Stimulated activated CD8-positive, alpha-beta memory T cell treated with anti-CD3 and anti-CD28 coated beads, Interleukin-4, amount 100 ng/mL, for 4 hours (primary cell): ENCODE data around the gene PCNX2.
"Not testable (repeated sequence)": the region's sequence is repeated elsewhere in the genome, so short reads cannot be mapped to it uniquely, and the experiment has no call there.

Source experiments
- DNase-seq, 2 donors: peaks; one replicate each; pipeline ENCODE4 v3.0.0-alpha.2; 2020; ENCODE audit warnings: low read depth in 2 of 2, low spot score in 1 of 2

The PCNX2 gene

GRCh38 chr1:233233508-233234040 lies 62.0 kb downstream of the PCNX2 start:
- no peak for DNase-seq

GRCh38 chr1:233230011-233230410 lies 65.5 kb downstream of the PCNX2 start:
- no peak for DNase-seq

- DNase-seq: no peak
Measured at GRCh38 chr1:233229288-233229687, 66.2 kb downstream of the PCNX2 start.

GRCh38 chr1:233227930-233228465 lies 67.5 kb downstream of the PCNX2 start:
- no peak for DNase-seq

GRCh38 chr1:233224311-233224710 lies 71.2 kb downstream of the PCNX2 start:
- no peak for DNase-seq

GRCh38 chr1:233217832-233218231 lies 77.7 kb downstream of the PCNX2 start:
- no peak for DNase-seq

- no peak for DNase-seq
Measured at GRCh38 chr1:233216009-233216408, 79.5 kb downstream of the PCNX2 start.

GRCh38 chr1:233215135-233215760 lies 80.3 kb downstream of the PCNX2 start:
- DNase-seq: no peak

GRCh38 chr1:233211595-233211994 lies 83.9 kb downstream of the PCNX2 start:
- no peak for DNase-seq

GRCh38 chr1:233211106-233211505 lies 84.4 kb downstream of the PCNX2 start:
- DNase-seq: no peak

- DNase-seq: no peak
Measured at GRCh38 chr1:233209481-233209880, 86.0 kb downstream of the PCNX2 start.

- DNase-seq: no peak
Measured at GRCh38 chr1:233208687-233209086, 86.8 kb downstream of the PCNX2 start.

GRCh38 chr1:233197940-233198339 lies 97.6 kb downstream of the PCNX2 start:
- DNase-seq: no peak

- no peak for DNase-seq
Measured at GRCh38 chr1:233193741-233194140, 101.8 kb downstream of the PCNX2 start.

- DNase-seq: no peak
Measured at GRCh38 chr1:233190987-233191386, 104.5 kb downstream of the PCNX2 start.

GRCh38 chr1:233189526-233189925 lies 106.0 kb downstream of the PCNX2 start:
- no peak for DNase-seq

GRCh38 chr1:233188061-233188460 lies 107.5 kb downstream of the PCNX2 start:
- no peak for DNase-seq

GRCh38 chr1:233183226-233184020 lies 112.1 kb downstream of the PCNX2 start:
- DNase-seq: no peak

- DNase-seq: no peak
Measured at GRCh38 chr1:233182587-233182986, 112.9 kb downstream of the PCNX2 start.

GRCh38 chr1:233180641-233181364 lies 114.7 kb downstream of the PCNX2 start:
- DNase-seq: no peak

- not testable (repeated sequence) for DNase-seq
Measured at GRCh38 chr1:233179638-233180037, 115.9 kb downstream of the PCNX2 start.

- DNase-seq: no peak
Measured at GRCh38 chr1:233172201-233172600, 123.3 kb downstream of the PCNX2 start.
